Stimulated activated CD4-positive, alpha-beta T cell treated with anti-CD3 and anti-CD28 coated beads, Interleukin-4, amount 100 ng/mL, for 4 hours (primary cell): ENCODE data around the gene KRTAP10-11.
"Not testable (repeated sequence)": the region's sequence is repeated elsewhere in the genome, so short reads cannot be mapped to it uniquely, and the experiment has no call there.

Source experiments
- DNase-seq, 2 experiments: peaks; one replicate each; pipeline ENCODE4 v3.0.0-alpha.2; 2020

Gene KRTAP10-11

GRCh38 chr21:44646366-44647221 lies at the start of gene KRTAP10-11:
Gene KRTAP10-11 (plus strand): TSS chr21:44646414. CDS start chr21:44646459, 45 bp downstream.
- not testable (repeated sequence) for DNase-seq

- DNase-seq = no peak
Measured at GRCh38 chr21:44598061-44598460, 48.2 kb upstream of the KRTAP10-11 start.

GRCh38 chr21:44599264-44600029 lies 46.8 kb upstream of the KRTAP10-11 start:
- DNase-seq = no peak

- not testable (repeated sequence) for DNase-seq
Measured at GRCh38 chr21:44600118-44600978, 45.9 kb upstream of the KRTAP10-11 start, which contains the start of gene KRTAP10-7. Gene KRTAP10-7 (plus strand): TSS chr21:44600597. CDS start chr21:44600622, 25 bp downstream.

GRCh38 chr21:44601091-44601490 lies 45.1 kb upstream of the KRTAP10-11 start:
- DNase-seq = not testable (repeated sequence)

GRCh38 chr21:44601596-44602462 lies 44.4 kb upstream of the KRTAP10-11 start:
- no peak for DNase-seq

GRCh38 chr21:44602463-44602850 lies 43.8 kb upstream of the KRTAP10-11 start:
- DNase-seq = no peak

GRCh38 chr21:44603109-44603875 lies 42.9 kb upstream of the KRTAP10-11 start:
- DNase-seq = no peak

- DNase-seq = no peak
Measured at GRCh38 chr21:44603911-44604310, 42.3 kb upstream of the KRTAP10-11 start.

GRCh38 chr21:44606495-44606894 lies 39.7 kb upstream of the KRTAP10-11 start:
- no peak for DNase-seq

- DNase-seq = no peak
Measured at GRCh38 chr21:44609193-44609592, 37.0 kb upstream of the KRTAP10-11 start.

GRCh38 chr21:44610157-44610843 lies 35.9 kb upstream of the KRTAP10-11 start:
- DNase-seq = not testable (repeated sequence)

- no peak for DNase-seq
Measured at GRCh38 chr21:44611551-44611950, 34.7 kb upstream of the KRTAP10-11 start.

GRCh38 chr21:44612029-44612486 lies 34.2 kb upstream of the KRTAP10-11 start, which contains the start of gene KRTAP10-8:
Gene KRTAP10-8 (plus strand): TSS chr21:44612079. CDS start chr21:44612101, 22 bp downstream.
- DNase-seq = no peak

GRCh38 chr21:44612669-44613229 lies 33.5 kb upstream of the KRTAP10-11 start:
- no peak for DNase-seq

GRCh38 chr21:44613386-44614155 lies 32.6 kb upstream of the KRTAP10-11 start:
- DNase-seq = no peak

- no peak for DNase-seq
Measured at GRCh38 chr21:44614161-44614631, 32.0 kb upstream of the KRTAP10-11 start.

- no peak for DNase-seq
Measured at GRCh38 chr21:44614961-44615391, 31.2 kb upstream of the KRTAP10-11 start.

GRCh38 chr21:44615466-44615865 lies 30.7 kb upstream of the KRTAP10-11 start:
- DNase-seq = no peak
